GM18505 (cell line): ENCODE results near the gene SLCO2A1.

Experiments
- ATAC-seq: cut with Tn5 transposase; IDR thresholded peaks from one replicate; pipeline ENCODE4 v1.9.1; 2021; ENCODE audit not compliant: unreplicated experiment
- POLR2A ChIP-seq: IDR thresholded peaks from 4 replicates; pipeline ENCODE4 v1.6.1; 2011; ENCODE audit warnings: borderline replicate concordance; ENCODE audit not compliant: insufficient read depth, insufficient read length; ENCODE audit errors: extremely low read depth

SLCO2A1 gene

GRCh38 chr3:134014270-134014669, 15.5 kb downstream of the SLCO2A1 start:
- ATAC-seq: no peak
- no peak for TF ChIP-seq POLR2A

- no peak for ATAC-seq
- TF ChIP-seq POLR2A: no peak
Observed at GRCh38 chr3:134013280-134013679, 16.4 kb downstream of the SLCO2A1 start.

- no peak for TF ChIP-seq POLR2A
- ATAC-seq: no peak
Observed at GRCh38 chr3:134009345-134010000, 20.3 kb downstream of the SLCO2A1 start.

- ATAC-seq: no peak
- no peak for TF ChIP-seq POLR2A
Observed at GRCh38 chr3:134008630-134009156, 21.0 kb downstream of the SLCO2A1 start.

GRCh38 chr3:134007819-134008218, 21.9 kb downstream of the SLCO2A1 start:
- ATAC-seq: no peak
- no peak for TF ChIP-seq POLR2A

GRCh38 chr3:134004841-134005240, 24.9 kb downstream of the SLCO2A1 start:
- TF ChIP-seq POLR2A: no peak
- ATAC-seq: no peak

- TF ChIP-seq POLR2A: no peak
- ATAC-seq: no peak
Observed at GRCh38 chr3:134003066-134003465, 26.7 kb downstream of the SLCO2A1 start.

- no peak for ATAC-seq
- TF ChIP-seq POLR2A: no peak
Observed at GRCh38 chr3:134002306-134002705, 27.4 kb downstream of the SLCO2A1 start.

- ATAC-seq: no peak
- no peak for TF ChIP-seq POLR2A
Observed at GRCh38 chr3:134001251-134001650, 28.5 kb downstream of the SLCO2A1 start.

- no peak for ATAC-seq
- no peak for TF ChIP-seq POLR2A
Observed at GRCh38 chr3:133999891-134000685, 29.6 kb downstream of the SLCO2A1 start.

GRCh38 chr3:133998691-133999241, 31.0 kb downstream of the SLCO2A1 start:
- no peak for ATAC-seq
- no peak for TF ChIP-seq POLR2A

GRCh38 chr3:133997871-133998635, 31.7 kb downstream of the SLCO2A1 start:
- no peak for TF ChIP-seq POLR2A
- ATAC-seq: no peak

- no peak for TF ChIP-seq POLR2A
- no peak for ATAC-seq
Observed at GRCh38 chr3:133996996-133997395, 32.7 kb downstream of the SLCO2A1 start.
